Ascending aorta (tissue), 2 donors: ENCODE data around the gene PCDHB16. TPM values are rescaled to one million over a fixed set of nuclear protein-coding genes. Genes with fewer than 3 reads are reported as not detected.
"Not testable (repeated sequence)": the region's sequence is repeated elsewhere in the genome, so short reads cannot be mapped to it uniquely, and the experiment has no call there.

Experiments used
- DNase-seq, 2 donors: peaks; one replicate each; pipeline ENCODE4 v3.0.0-alpha.2; 2019; ENCODE audit warnings: low spot score in 2 of 2
- H3K27ac ChIP-seq, 2 donors: fragments of 200-600 bp; sonication (generic); one replicate each; pipeline ENCODE4 v1.5.1; 2016 to 2017; ENCODE audit warnings: mild to moderate bottlenecking in 1 of 2
- H3K27me3 ChIP-seq: fragments of 200-600 bp; sonication (generic); one replicate; pipeline ENCODE4 v1.5.1; 2017
- H3K36me3 ChIP-seq, 2 donors: fragments of 200-600 bp; sonication (generic); one replicate each; pipeline ENCODE4 v1.5.1; 2016
- H3K4me1 ChIP-seq, 2 donors: fragments of 200-600 bp; sonication (generic); one replicate each; pipeline ENCODE4 v1.5.1; 2016 to 2017; ENCODE audit warnings: mild to moderate bottlenecking in 1 of 2
- H3K4me3 ChIP-seq, 2 donors: fragments of 200-600 bp; sonication (generic); one replicate each; pipeline ENCODE4 v1.5.1; 2016 to 2017; ENCODE audit warnings: mild to moderate bottlenecking in 1 of 2
- H3K9me3 ChIP-seq, 2 donors: fragments of 200-600 bp; sonication (generic); one replicate each; pipeline ENCODE4 v1.5.1; 2016
- CTCF ChIP-seq, 3 experiments: fragments of 200-600 bp in 2 of 3; fragments of 450-650 bp in 1 of 3; sonication (generic) in 2 of 3; IDR thresholded peaks; one replicate each; pipeline ENCODE4 v1.5.1; 2016 to 2019; ENCODE audit warnings: antibody characterized with exemption in 3 of 3, mild to moderate bottlenecking in 1 of 3, moderate library complexity in 1 of 3
- intact Hi-C: fragments of 100-400 bp; cut with DNase I; formaldehyde crosslinking; loops from one replicate; pipeline ENCODE4 v1.15.1; 2023
- total RNA-seq: library from RNA; depleted of rRNA; stranded (reverse); fragments of >200 nt; gene quantifications from one replicate; pipeline ENCODE4 v1.1.0, GENCODE V29; 2016

Gene PCDHB16
- total RNA-seq, 1 donor from 2014 or later, result 18.3 TPM

- no peaks in the 10 kb centered on the region for H3K36me3 ChIP-seq
- H3K9me3 ChIP-seq, result peaks cover 8 to 75% of the 10 kb centered on the region in 2 donors
- no peak for DNase-seq
- H3K27ac ChIP-seq, result no peak within 1 kb of the TSS
- peak in 2 of 3 experiments; percentile 26 to 41 for TF ChIP-seq CTCF (IDR thresholded peaks at IDR 0.05)
- intact Hi-C loops, result no loop called here
- H3K4me3 ChIP-seq, result peak within 1 kb of the TSS; percentile 11 to 20
- H3K27me3 ChIP-seq, result no peaks in the 10 kb centered on the region
- no peaks in the 10 kb centered on the region for H3K4me1 ChIP-seq
Measured at GRCh38 chr5:141172381-141173204, 9.6 kb upstream of the PCDHB16 start, which contains the start of gene PCDHB7. Gene PCDHB7, plus strand, starts transcription at chr5:141172644. Its CDS starts 192 bp downstream, at chr5:141172836.

- H3K4me1 ChIP-seq, result not testable (repeated sequence)
Measured at GRCh38 chr5:141174291-141175104, 7.7 kb upstream of the PCDHB16 start.

GRCh38 chr5:141175933-141176332 lies 6.3 kb upstream of the PCDHB16 start:
- Histone ChIP-seq H3K4me3 (no peak overlapping the region), H3K27me3 (no peaks in the 10 kb centered on the region), H3K9me3 (peaks cover 17 to 76% of the 10 kb centered on the region in 2 donors), H3K36me3 (no peaks in the 10 kb centered on the region), H3K4me1 (no peaks in the 10 kb centered on the region), H3K27ac (no peak overlapping the region)
- no peak for TF ChIP-seq CTCF (IDR thresholded peaks at IDR 0.05)
- intact Hi-C loops, result no loop called here
- no peak for DNase-seq

More at GRCh38 chr5:141174291-141175104, 7.7 kb upstream of the PCDHB16 start:
- H3K4me3 ChIP-seq, H3K27ac ChIP-seq, H3K27me3 ChIP-seq, H3K36me3 ChIP-seq, intact Hi-C loops, DNase-seq: not testable (repeated sequence)
- peaks cover 17 to 82% of the 10 kb centered on the region in 2 donors for H3K9me3 ChIP-seq

GRCh38 chr5:141177577-141178191 lies 4.5 kb upstream of the PCDHB16 start, which contains the start of gene PCDHB8:
Gene PCDHB8, plus strand, starts transcription at chr5:141177790. Its CDS starts 245 bp downstream, at chr5:141178035.
- H3K4me1 ChIP-seq, H3K27ac ChIP-seq, H3K27me3 ChIP-seq, DNase-seq, H3K36me3 ChIP-seq, intact Hi-C loops, H3K4me3 ChIP-seq: not testable (repeated sequence)
- H3K9me3 ChIP-seq, result peaks cover 17 to 77% of the 10 kb centered on the region in 2 donors

GRCh38 chr5:141179371-141179770 lies 2.8 kb upstream of the PCDHB16 start:
- Histone ChIP-seq H3K9me3 (peaks cover 27 to 75% of the 10 kb centered on the region in 2 donors), H3K4me3 (peak overlapping the region in 1 of 2 donors; percentile 8)
- H3K36me3 ChIP-seq, intact Hi-C loops, H3K27ac ChIP-seq, H3K27me3 ChIP-seq, DNase-seq, H3K4me1 ChIP-seq: not testable (repeated sequence)

- H3K27ac ChIP-seq, intact Hi-C loops, H3K4me3 ChIP-seq, DNase-seq, H3K4me1 ChIP-seq, H3K27me3 ChIP-seq, H3K36me3 ChIP-seq: not testable (repeated sequence)
- H3K9me3 ChIP-seq, result peaks cover 27 to 75% of the 10 kb centered on the region in 2 donors
Measured at GRCh38 chr5:141179876-141180275, 2.3 kb upstream of the PCDHB16 start.

- H3K4me3 ChIP-seq, result no peak overlapping the region
- H3K27me3 ChIP-seq, result no peaks in the 10 kb centered on the region
- H3K9me3 ChIP-seq, result peaks cover 30 to 75% of the 10 kb centered on the region in 2 donors
- TF ChIP-seq CTCF (IDR thresholded peaks at IDR 0.05), result no peak
- intact Hi-C loops, result no loop called here
- H3K36me3 ChIP-seq, result no peaks in the 10 kb centered on the region
- H3K27ac ChIP-seq, result no peak overlapping the region
- H3K4me1 ChIP-seq, result no peaks in the 10 kb centered on the region
- DNase-seq, result no peak
Measured at GRCh38 chr5:141180313-141180712, 1.9 kb upstream of the PCDHB16 start.

GRCh38 chr5:141184117-141184855 lies 2.1 kb downstream of the PCDHB16 start:
- H3K9me3 ChIP-seq, result peaks cover 40 to 75% of the 10 kb centered on the region in 2 donors
- intact Hi-C loops, H3K4me3 ChIP-seq, DNase-seq, H3K27ac ChIP-seq, H3K27me3 ChIP-seq, H3K4me1 ChIP-seq, H3K36me3 ChIP-seq: not testable (repeated sequence)
